ENCODE measurements around the gene RBM23.

Gene RBM23

DNA sequence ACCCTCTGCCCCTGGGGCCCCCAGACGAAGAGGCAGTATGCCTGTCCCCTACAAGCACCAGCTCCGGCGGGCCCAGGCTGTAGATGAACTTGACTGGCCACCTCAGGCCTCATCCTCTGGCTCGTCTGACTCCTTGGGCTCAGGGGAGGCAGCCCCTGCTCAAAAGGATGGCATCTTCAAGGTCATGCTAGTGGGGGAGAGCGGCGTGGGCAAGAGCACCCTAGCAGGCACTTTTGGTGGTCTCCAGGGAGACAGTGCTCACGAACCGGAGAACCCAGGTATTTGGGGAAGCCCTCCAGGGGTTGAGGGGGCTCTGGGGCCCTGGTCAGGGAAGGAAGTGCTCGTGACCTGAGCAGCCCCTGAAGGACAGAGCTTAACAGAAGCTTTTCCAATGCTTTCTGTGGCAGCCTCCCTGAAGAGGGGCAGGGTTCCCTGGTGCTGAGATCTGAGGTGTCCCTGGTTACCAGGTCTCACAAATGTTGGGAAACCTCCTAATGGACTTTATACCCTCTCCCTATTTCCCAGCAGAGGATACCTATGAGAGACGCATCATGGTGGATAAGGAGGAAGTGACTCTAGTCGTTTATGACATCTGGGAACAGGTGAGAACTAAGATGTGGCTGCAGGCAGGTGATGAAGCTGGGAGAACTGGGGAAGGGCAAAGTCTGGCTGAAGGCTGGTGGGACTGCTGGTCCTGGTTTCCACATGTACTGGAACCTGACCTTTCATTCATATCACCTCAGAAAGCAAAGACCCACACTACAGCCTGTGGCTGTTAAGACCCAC is 34.0 kb downstream of the RBM23 start:
- no peak for TF ChIP-seq ZFX (IDR thresholded peaks at IDR 0.05)
- TF ChIP-seq, protein P1, sequence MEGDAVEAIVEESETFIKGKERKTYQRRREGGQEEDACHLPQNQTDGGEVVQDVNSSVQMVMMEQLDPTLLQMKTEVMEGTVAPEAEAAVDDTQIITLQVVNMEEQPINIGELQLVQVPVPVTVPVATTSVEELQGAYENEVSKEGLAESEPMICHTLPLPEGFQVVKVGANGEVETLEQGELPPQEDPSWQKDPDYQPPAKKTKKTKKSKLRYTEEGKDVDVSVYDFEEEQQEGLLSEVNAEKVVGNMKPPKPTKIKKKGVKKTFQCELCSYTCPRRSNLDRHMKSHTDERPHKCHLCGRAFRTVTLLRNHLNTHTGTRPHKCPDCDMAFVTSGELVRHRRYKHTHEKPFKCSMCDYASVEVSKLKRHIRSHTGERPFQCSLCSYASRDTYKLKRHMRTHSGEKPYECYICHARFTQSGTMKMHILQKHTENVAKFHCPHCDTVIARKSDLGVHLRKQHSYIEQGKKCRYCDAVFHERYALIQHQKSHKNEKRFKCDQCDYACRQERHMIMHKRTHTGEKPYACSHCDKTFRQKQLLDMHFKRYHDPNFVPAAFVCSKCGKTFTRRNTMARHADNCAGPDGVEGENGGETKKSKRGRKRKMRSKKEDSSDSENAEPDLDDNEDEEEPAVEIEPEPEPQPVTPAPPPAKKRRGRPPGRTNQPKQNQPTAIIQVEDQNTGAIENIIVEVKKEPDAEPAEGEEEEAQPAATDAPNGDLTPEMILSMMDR (conservative IDR thresholded peaks at IDR 0.05): no peak
- H3K27ac ChIP-seq: no peak overlapping the region

DNA sequence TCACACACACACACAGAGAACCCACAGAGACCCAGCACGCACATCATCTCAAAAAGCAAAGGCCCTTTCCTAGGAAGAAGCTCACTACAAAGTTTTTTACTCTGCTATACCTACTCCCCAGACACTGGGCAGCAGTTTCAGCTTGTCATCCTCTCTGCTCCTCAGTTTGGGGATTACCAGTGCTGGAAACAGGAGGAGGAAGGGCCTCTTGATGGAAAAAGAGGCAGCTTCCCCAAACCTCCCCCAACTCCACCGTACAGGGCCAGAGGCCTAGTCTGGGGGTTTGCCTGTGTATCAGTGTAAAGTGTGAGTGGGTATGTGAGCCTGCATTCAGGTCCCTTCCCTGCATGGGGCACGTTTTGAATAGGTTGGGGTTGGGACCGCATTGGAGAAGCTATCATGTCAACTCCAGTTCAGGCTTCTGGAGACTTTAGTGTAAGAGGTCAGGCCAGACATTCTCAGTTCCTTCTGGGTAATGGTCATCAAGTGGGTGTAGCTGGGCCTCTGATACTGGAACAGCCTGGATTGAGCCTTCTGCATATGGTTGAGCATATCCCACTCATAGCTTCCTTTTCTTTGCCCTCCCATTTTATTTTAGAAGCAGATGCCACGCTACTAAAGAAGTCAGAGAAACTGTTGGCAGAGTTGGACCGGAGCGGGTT is 34.7 kb downstream of the RBM23 start:
- H3K27ac ChIP-seq: no peak overlapping the region
- TF ChIP-seq, protein P1 (conservative IDR thresholded peaks at IDR 0.05): no peak
- TF ChIP-seq ZFX (IDR thresholded peaks at IDR 0.05): no peak

DNA sequence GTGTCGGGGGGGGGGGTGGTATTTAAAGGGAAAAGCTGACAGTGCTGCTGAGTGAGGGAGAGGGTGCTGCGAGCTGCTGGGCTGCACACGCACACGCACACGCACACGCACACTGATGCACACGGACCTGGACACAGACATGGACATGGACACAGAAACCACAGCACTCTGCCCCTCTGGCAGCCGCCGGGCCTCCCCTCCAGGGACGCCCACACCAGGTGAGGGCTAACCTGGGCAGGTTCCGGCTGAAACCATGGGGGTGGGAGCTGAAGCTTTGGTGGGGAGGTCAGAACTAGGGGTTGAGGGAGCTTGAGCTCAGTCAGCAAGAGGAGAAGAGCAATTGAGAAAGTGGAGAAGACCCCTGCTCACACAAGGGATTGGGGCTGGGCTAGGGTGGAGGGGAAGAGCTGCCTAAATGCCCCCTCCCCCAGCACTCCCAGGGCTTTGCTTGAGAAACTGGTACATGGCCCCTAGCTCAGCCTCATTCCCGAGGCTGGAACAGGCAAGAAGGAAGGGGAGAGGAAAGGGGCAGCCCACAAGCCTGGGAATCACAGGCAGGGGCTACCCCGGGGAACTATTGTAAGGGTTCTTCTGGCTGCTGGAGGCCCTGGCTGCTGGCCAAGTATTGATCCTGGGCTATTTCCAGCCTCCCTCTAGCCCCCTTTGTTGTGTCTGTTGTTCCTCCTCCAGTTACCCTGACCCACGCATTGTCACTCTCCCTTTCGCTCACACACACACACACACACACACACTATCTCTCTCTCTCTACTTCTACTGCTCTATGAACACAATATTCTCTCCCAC is 35.6 kb downstream of the RBM23 start, which contains the start of gene REM2:
Gene REM2 (plus strand): TSS at position 50 of the 804 bp plus-strand sequence. CDS start 66 bp downstream, at position 116.
- no peak within 1 kb of the TSS for H3K27ac ChIP-seq
- TF ChIP-seq, protein P1 (conservative IDR thresholded peaks at IDR 0.05): no peak
- TF ChIP-seq ZFX (IDR thresholded peaks at IDR 0.05): no peak

DNA sequence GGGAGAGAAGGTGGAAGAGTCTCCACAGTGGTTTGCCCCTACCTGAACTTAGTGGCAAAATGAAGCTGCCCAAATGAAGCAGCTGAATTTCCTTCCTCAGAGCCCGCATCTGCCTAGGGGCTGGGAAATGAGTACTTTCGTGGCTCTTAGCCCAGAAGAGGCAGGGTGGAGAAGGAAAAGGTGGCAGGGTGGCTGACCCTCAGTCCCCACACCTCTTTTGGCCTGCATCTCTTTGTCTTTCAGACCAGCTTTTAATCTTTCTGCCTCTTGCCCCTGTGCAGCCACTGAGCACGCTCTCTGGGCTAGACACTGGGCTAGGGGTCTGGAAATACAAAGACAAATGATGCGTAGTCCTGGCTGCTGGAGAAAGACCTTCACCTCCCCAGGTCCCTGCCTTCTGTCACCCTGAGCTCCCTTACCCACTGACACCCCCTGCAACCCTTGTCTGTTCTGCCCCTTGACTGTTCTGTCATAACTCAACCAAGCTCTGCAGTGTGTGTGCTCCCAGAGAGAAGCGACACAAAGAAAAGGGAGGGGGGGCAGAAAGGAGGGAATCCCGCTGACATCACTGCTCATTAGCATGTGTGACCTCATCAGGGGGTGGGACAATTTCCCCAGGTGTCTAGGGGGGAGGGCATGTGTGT is 36.3 kb downstream of the RBM23 start:
- H3K27ac ChIP-seq: no peak overlapping the region
- TF ChIP-seq, protein P1 (conservative IDR thresholded peaks at IDR 0.05): no peak
- TF ChIP-seq ZFX (IDR thresholded peaks at IDR 0.05): no peak

DNA sequence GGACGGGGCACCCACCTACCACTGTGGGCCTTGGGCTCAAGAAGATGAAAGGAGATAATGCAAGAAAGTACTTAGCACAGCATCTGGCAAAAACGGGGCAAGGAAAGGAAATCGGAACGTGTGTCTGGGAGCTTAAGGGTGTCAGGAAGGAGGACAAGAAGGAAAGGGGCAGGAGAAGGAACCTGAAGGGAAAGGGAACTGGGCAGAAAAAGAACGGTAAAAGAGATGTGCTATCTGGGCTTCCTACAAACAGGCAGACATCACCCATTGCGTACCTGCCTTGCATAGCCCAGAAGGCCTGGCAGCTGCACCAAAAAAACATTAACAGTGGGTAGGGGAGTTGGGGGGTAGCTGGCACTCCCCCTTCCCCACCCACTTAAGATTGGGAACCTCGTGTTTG is 36.9 kb downstream of the RBM23 start:
- H3K27ac ChIP-seq: no peak overlapping the region
- TF ChIP-seq, protein P1 (conservative IDR thresholded peaks at IDR 0.05): no peak
- TF ChIP-seq ZFX (IDR thresholded peaks at IDR 0.05): no peak

DNA sequence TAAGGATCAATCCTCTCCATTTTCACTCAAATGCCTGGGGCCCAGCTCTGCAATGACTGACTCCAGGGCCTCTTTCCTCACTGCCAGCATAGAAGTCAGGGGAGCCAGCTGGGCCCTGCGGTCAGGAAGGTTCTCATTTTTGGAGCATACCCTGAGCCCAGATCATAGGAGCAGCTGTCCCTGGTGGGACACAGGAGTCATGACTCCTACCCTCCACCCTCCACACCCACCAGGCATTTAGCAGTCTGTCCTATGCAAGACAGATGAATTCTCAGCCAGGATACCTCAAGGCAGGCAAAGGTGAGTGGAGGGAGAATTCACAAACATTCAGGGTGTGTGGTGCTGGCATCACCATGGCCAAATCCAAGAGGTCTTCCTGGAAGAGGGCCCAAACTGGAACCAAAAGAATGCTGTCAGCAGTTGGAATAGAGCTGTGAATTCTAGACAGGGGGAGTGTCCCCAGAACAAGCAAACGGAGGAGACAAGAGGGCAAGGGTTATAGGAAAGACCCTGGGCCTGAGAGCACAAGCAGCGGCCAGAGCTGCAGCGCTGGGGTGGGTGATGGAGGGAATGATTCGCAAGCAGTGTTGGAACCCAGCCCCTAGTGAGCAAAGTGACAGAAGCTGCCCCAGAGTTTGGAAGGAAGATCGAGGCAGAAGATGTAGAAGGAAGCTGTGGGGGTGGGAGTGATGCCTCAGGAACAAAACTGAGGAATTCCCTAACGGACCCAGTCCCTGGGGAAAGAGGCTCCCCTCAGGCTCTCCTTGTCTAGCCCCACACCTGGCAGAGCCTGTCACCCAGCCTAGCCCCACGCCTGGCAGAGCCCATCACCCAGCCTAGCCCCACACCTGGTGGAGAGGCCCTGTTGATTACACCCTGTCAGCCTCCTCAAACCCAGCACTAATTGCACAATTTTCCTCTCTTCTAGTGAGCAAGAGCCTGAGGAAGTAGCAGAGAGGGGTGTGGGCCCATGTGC is 40.4 kb downstream of the RBM23 start:
- no peak overlapping the region for H3K27ac ChIP-seq
- no peak for TF ChIP-seq ZFX (IDR thresholded peaks at IDR 0.05)
- TF ChIP-seq, protein P1 (conservative IDR thresholded peaks at IDR 0.05): no peak

Data from C4-2B (cell line).